Measurements from ENCODE around the gene HHATL. TPM values are rescaled to one million over a fixed set of nuclear protein-coding genes. Genes with fewer than 3 reads are reported as not detected.

Gene HHATL
- total RNA-seq, 4 donors from 2014 or later, result 3.5 TPM; not detected in 3

- no peaks in the 10 kb centered on the region for H3K4me1 ChIP-seq
- no peaks in the 10 kb centered on the region for H3K27me3 ChIP-seq
- 86 to 89% methylated on average over 8 to 10 of the region's 10 CpGs for WGBS, 2 donors
- H3K36me3 ChIP-seq, result no peaks in the 10 kb centered on the region
- H3K9me3 ChIP-seq, result no peaks in the 10 kb centered on the region
- TF ChIP-seq CTCF (IDR thresholded peaks at IDR 0.05) (no peak), EP300 (IDR thresholded peaks at IDR 0.05) (no peak), POLR2A (IDR thresholded peaks at IDR 0.05) (no peak)
- no peak overlapping the region for H3K27ac ChIP-seq
- DNase-seq (ENCODE audit: low spot score in 2 of 2), result no peak
- H3K4me3 ChIP-seq, result no peak overlapping the region
These were observed 6.1 kb upstream of the HHATL start for GRCh38 chr3:42708611-42709151.

- no peaks in the 10 kb centered on the region for H3K36me3 ChIP-seq
- no peaks in the 10 kb centered on the region for H3K9me3 ChIP-seq
- H3K27ac ChIP-seq, result no peak overlapping the region
- H3K4me1 ChIP-seq, result no peaks in the 10 kb centered on the region
- no peak for DNase-seq (ENCODE audit: low spot score in 2 of 2)
- TF ChIP-seq CTCF (IDR thresholded peaks at IDR 0.05), result no peak
- no peak for TF ChIP-seq POLR2A (IDR thresholded peaks at IDR 0.05)
- no peak for TF ChIP-seq EP300 (IDR thresholded peaks at IDR 0.05)
- no peaks in the 10 kb centered on the region for H3K27me3 ChIP-seq
- 73 to 83% methylated on average over 7 to 8 of the region's 8 CpGs for WGBS, 2 donors
- no peak overlapping the region for H3K4me3 ChIP-seq
These were observed 5.2 kb upstream of the HHATL start for GRCh38 chr3:42707620-42708355.

DNA sequence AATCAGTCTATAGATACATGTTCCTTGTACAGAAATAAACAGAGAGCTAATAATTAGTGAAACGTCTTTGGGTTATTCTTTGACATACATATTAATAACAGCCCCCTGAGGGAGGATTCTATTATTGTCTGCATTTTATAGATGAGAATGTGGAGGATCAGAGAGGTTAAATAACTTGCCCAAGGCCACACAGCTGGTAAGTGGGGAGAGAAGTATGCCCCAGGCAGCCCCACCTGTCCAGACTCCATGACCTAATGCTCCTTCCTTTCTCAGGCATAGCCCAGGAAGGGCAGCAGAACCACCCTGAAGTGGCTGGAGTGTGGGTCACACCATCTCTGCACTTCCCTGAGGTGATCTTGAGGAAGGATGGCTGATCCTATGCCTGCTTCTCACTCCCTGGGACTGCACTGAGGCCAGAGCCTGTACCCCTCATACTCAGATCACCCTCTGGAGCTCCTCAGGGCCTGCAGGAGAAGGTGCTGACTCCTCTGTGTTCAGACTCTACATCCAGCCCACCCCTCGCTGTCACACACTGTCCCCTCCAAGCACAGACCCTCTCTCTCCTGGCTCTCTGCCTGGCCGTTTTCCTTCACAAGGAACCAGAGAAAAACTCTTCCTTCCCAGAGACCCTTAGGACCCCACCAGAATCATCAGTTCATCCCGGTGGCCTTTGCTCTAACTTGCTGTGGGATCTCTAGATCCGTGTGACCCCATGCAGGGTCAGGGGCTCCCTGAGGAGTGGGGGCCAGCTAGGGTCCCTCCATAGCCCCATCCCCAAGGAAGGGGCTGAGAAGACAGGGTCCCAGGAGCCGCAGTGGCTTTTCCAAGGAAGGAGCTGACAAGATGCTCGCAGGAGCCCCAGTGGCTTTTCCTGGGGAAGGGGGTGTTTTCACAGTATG, 4.4 kb upstream of the HHATL start:
- WGBS, 2 donors, result 58 to 69% methylated on average over 7 of the region's 7 CpGs
- Histone ChIP-seq H3K27ac (no peak overlapping the region), H3K4me3 (no peak overlapping the region), H3K9me3 (no peaks in the 10 kb centered on the region), H3K36me3 (no peaks in the 10 kb centered on the region), H3K4me1 (peaks cover 0 to under 1% (median 0%) of the 10 kb centered on the region in 4 donors), H3K27me3 (no peaks in the 10 kb centered on the region)
- no peak for DNase-seq (ENCODE audit: low spot score in 2 of 2)
- TF ChIP-seq POLR2A (IDR thresholded peaks at IDR 0.05) (no peak), CTCF (IDR thresholded peaks at IDR 0.05) (no peak), EP300 (IDR thresholded peaks at IDR 0.05) (no peak)

GRCh38 chr3:42705962-42706585, 3.5 kb upstream of the HHATL start:
- 79 to 87% methylated on average over 9 to 10 of the region's 10 CpGs for WGBS, 2 donors
- TF ChIP-seq POLR2A (IDR thresholded peaks at IDR 0.05), result no peak
- no peak for TF ChIP-seq EP300 (IDR thresholded peaks at IDR 0.05)
- no peak for TF ChIP-seq CTCF (IDR thresholded peaks at IDR 0.05)
- Histone ChIP-seq H3K4me1 (peaks cover 0 to 9% (median 0%) of the 10 kb centered on the region in 4 donors), H3K27ac (no peak overlapping the region), H3K36me3 (no peaks in the 10 kb centered on the region), H3K9me3 (no peaks in the 10 kb centered on the region), H3K4me3 (no peak overlapping the region), H3K27me3 (no peaks in the 10 kb centered on the region)
- no peak for DNase-seq (ENCODE audit: low spot score in 2 of 2)

Measured in tibial nerve (tissue), 4 donors.